Renal pelvis (tissue), 12 donors: Measurements from ENCODE around the gene PLPPR5. TPM values are rescaled to one million over a fixed set of nuclear protein-coding genes. Genes with fewer than 3 reads are reported as not detected.
"Not testable (repeated sequence)": the region's sequence is repeated elsewhere in the genome, so short reads cannot be mapped to it uniquely, and the experiment has no call there.

Experiments
- DNase-seq: peaks from one replicate; pipeline ENCODE4 v3.0.0-alpha.2; 2013
- long read RNA-seq, 16 experiments: transcript quantifications; one replicate each; lab custom pipeline, GENCODE V29; 2026
- polyA plus RNA-seq, 3 donors: library from polyadenylated mRNA; unstranded; fragments of 120-200 nt; gene quantifications; one replicate each; pipeline ENCODE4 v1.2.1, GENCODE V29; 2013; ENCODE audit not compliant: insufficient read length in 3 of 3

PLPPR5 gene
- polyA plus RNA-seq: 1 to 10 TPM; 1.7 to 2.2 (median 1.7) TPM
- long read RNA-seq, donor 1, full-length matches to known transcripts: 1 of 1 reads
- long read RNA-seq, donor 1, partial matches to known transcripts: 0 of 1 reads
- long read RNA-seq, donor 1, other reads (novel, unspliced or antisense): 0 of 1 reads
- long read RNA-seq, donor 2: 0 reads
- long read RNA-seq, donor 3, partial matches to known transcripts: 0 of 1 reads
- long read RNA-seq, donor 3, other reads (novel, unspliced or antisense): 0 of 1 reads
- long read RNA-seq, donor 4: 0 reads
- long read RNA-seq, donor 5: 0 reads
- long read RNA-seq, donor 6: 0 reads
- long read RNA-seq, donor 7: 0 reads
- long read RNA-seq, donor 8: 0 reads
- long read RNA-seq, donor 9, full-length matches to known transcripts: 1 of 1 reads
- long read RNA-seq, donor 9, partial matches to known transcripts: 0 of 1 reads
- long read RNA-seq, donor 9, other reads (novel, unspliced or antisense): 0 of 1 reads
- long read RNA-seq, donor 10, partial matches to known transcripts: 10 of 10 reads
- long read RNA-seq, donor 10, other reads (novel, unspliced or antisense): 0 of 10 reads
- long read RNA-seq, donor 11, full-length matches to known transcripts: 2 of 2 reads
- long read RNA-seq, donor 11, partial matches to known transcripts: 0 of 2 reads
- long read RNA-seq, donor 11, other reads (novel, unspliced or antisense): 0 of 2 reads
- long read RNA-seq, donor 12, partial matches to known transcripts: 0 of 1 reads
- long read RNA-seq, donor 12, other reads (novel, unspliced or antisense): 0 of 1 reads
- long read RNA-seq, donor 13, partial matches to known transcripts: 0 of 1 reads
- long read RNA-seq, donor 13, other reads (novel, unspliced or antisense): 0 of 1 reads
- long read RNA-seq, donor 14: 0 reads
- long read RNA-seq, donor 15: 0 reads
- long read RNA-seq, donor 16: 0 reads

GRCh38 chr1:99004861-99005442, at the start of gene PLPPR5:
TSS of gene PLPPR5 (minus strand) at chr1:99004861. CDS start at chr1:99004671, 190 bp downstream.
- DNase-seq: no peak

GRCh38 chr1:99051611-99052283, 47.1 kb upstream of the PLPPR5 start:
- no peak for DNase-seq

- no peak for DNase-seq
Observed at GRCh38 chr1:99049745-99050144, 45.1 kb upstream of the PLPPR5 start.

- DNase-seq: not testable (repeated sequence)
Observed at GRCh38 chr1:99036746-99037145, 32.1 kb upstream of the PLPPR5 start.

GRCh38 chr1:99018313-99018712, 13.7 kb upstream of the PLPPR5 start:
- DNase-seq: no peak

- DNase-seq: no peak
Observed at GRCh38 chr1:99017655-99018054, 13.0 kb upstream of the PLPPR5 start.

GRCh38 chr1:99010679-99011078, 6.0 kb upstream of the PLPPR5 start:
- no peak for DNase-seq

GRCh38 chr1:99007366-99007765, 2.7 kb upstream of the PLPPR5 start:
- DNase-seq: no peak

GRCh38 chr1:99005537-99005942, 879 bp upstream of the PLPPR5 start:
- DNase-seq: no peak

- DNase-seq: no peak
Observed at GRCh38 chr1:99004254-99004860, 304 bp downstream of the PLPPR5 start.

GRCh38 chr1:99003581-99004253, 944 bp downstream of the PLPPR5 start:
- DNase-seq: no peak

GRCh38 chr1:98992844-98993243, 11.8 kb downstream of the PLPPR5 start:
- no peak for DNase-seq

- no peak for DNase-seq
Observed at GRCh38 chr1:98991127-98992012, 13.3 kb downstream of the PLPPR5 start.

GRCh38 chr1:98989556-98989907, 15.1 kb downstream of the PLPPR5 start:
- no peak for DNase-seq

- DNase-seq: no peak
Observed at GRCh38 chr1:98988904-98989555, 15.6 kb downstream of the PLPPR5 start.

GRCh38 chr1:98985687-98986086, 19.0 kb downstream of the PLPPR5 start:
- no peak for DNase-seq

GRCh38 chr1:98981917-98982513, 22.6 kb downstream of the PLPPR5 start:
- DNase-seq: no peak

- DNase-seq: no peak
Observed at GRCh38 chr1:98979463-98979862, 25.2 kb downstream of the PLPPR5 start.

- DNase-seq: no peak
Observed at GRCh38 chr1:98975810-98976209, 28.9 kb downstream of the PLPPR5 start.
